Subcutaneous adipose tissue (tissue), 4 donors: ENCODE measurements around the gene FES. TPM values are rescaled to one million over a fixed set of nuclear protein-coding genes. Genes with fewer than 3 reads are reported as not detected.

Experiments
- total RNA-seq, 4 donors: library from RNA; depleted of rRNA; stranded (reverse); fragments of >200 nt; gene quantifications; one replicate each; pipeline ENCODE4 v1.1.0, GENCODE V29; 2016
- TF ChIP-seq, protein P1 (sequence below): fragments of 450-650 bp; IDR thresholded peaks from one replicate; pipeline ENCODE4 v1.5.1; 2016; ENCODE audit warnings: low read depth, mild to moderate bottlenecking, control low read depth, antibody characterized with exemption, moderate library complexity

Gene FES
- total RNA-seq, result 10 to 100 TPM; 37.5 to 85.2 (median 75.8) TPM

DNA sequence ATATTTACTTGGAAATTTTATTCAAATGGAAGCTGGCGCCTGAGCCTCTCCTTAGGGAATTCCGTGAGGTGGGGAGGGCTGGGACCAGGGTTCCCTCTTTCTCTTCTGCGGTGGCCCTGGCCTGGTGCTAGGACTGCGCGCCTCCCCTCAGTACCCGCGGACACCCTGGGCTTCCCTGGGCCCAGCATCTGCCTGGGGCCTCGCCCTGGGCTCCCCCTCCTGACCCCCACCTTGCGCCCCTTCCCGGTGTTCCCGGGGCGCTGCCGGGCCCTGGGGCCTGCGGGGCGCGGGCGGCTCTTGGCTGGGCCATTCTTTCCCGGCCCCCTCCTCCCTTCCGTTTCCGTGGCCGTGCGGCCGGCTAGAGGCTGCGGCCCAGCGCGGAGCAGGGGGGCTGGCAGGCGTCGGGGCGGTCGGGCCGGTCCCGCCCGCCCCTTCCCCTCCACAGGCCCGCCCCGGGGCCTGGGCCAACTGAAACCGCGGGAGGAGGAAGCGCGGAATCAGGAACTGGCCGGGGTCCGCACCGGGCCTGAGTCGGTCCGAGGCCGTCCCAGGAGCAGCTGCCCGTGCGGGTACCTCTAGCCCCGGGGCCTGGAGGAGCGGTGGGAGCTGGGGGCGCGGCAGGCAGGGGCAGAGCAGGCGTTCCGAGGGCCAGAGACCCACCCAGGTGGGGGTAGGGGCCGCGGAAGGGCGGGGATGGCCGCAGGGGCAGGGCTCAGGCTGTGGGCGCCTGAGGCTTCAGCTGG lies at the start of gene FES:
Gene FES (plus strand): TSS at position 529 of the 743 bp plus-strand sequence. CDS start 542 bp downstream, outside the sequence.
- TF ChIP-seq, protein P1, sequence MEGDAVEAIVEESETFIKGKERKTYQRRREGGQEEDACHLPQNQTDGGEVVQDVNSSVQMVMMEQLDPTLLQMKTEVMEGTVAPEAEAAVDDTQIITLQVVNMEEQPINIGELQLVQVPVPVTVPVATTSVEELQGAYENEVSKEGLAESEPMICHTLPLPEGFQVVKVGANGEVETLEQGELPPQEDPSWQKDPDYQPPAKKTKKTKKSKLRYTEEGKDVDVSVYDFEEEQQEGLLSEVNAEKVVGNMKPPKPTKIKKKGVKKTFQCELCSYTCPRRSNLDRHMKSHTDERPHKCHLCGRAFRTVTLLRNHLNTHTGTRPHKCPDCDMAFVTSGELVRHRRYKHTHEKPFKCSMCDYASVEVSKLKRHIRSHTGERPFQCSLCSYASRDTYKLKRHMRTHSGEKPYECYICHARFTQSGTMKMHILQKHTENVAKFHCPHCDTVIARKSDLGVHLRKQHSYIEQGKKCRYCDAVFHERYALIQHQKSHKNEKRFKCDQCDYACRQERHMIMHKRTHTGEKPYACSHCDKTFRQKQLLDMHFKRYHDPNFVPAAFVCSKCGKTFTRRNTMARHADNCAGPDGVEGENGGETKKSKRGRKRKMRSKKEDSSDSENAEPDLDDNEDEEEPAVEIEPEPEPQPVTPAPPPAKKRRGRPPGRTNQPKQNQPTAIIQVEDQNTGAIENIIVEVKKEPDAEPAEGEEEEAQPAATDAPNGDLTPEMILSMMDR, result no peak

DNA sequence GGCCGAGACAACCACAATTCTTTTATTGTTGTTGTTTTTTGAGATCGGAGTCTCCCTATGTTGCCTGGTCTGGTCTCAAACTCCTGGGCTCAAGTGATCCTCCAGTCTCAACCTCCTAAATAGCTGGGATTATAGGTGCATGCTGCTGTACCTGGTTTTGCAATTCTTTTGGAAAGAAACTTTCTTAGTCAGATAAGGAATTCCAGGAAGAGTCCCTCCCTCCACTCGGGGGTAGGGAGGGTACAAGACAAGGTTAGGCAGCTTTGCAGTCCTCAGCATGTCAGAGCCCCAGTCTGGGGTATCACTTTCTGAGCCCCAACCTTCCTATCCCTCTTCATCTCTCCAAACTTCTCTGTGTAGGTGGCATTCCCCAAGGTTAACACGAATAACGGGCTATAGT lies 49.7 kb upstream of the FES start:
- TF ChIP-seq, protein P1, result no peak

DNA sequence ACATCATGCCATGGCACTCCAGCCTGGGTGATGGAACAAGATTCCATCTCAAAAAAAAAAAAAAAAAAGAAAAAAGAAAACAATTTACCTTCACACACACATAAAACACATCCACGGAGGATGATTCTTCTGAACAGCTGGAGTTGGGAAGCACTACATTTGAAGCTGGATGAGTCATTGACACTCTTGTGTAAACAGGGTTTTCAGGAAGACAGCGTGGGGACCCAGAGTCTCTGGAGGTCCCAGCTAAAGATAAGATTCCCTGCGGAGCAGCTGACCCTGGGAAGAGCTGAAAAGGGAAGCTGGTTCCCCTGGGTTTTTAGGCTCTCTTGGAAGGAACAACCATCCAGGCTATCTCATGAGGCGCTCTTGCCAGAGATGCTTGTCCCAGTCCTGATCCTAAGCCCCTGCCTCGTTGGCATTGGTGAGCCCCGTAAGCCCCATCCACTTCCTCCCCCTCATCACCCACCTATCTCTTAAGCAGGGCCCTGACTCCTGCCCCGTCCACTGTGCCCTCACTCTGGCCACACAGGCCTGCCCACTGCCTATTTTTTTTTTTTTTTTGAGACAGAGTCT lies 47.9 kb upstream of the FES start:
- TF ChIP-seq, protein P1, result no peak

DNA sequence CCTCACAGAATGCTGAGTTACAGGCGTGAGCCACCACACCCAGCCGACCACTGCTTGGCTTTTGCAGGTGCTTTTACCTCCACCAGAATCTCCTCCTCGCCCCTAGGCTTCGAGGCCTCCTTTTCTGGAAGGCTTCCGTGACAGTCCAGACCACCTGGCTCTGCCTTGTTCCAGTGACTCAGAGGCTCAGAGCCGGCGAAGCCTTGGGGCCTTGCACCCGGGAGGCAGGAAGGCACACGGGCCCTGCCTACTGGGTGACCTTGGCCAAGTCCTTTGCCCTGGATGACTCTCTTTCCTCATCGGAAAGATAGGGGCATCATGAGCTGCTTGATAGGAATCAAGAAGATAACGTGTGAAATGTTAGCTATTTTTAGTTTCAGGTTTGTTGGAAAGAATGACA lies 47.2 kb upstream of the FES start:
- TF ChIP-seq, protein P1, result no peak

DNA sequence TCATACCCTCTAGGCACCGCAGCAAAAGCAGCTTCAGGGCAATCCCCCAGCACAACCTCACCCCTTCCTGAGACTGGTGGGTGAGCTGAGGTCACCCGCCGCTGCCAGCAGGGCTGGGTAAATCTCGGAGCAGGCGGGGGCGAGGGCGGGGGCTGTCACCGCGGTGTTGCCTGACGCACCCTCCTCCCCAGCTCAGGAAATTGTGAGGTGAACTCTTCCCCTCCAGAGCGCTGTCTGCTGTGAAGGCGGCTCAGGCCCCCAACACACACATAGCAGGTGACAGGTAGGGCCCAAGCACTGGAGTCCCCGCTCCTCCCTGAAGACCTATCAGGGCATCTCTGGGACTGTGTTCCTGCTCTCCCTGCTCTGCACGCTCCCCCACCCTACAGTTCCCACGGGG lies 46.2 kb upstream of the FES start:
- TF ChIP-seq, protein P1, result no peak

DNA sequence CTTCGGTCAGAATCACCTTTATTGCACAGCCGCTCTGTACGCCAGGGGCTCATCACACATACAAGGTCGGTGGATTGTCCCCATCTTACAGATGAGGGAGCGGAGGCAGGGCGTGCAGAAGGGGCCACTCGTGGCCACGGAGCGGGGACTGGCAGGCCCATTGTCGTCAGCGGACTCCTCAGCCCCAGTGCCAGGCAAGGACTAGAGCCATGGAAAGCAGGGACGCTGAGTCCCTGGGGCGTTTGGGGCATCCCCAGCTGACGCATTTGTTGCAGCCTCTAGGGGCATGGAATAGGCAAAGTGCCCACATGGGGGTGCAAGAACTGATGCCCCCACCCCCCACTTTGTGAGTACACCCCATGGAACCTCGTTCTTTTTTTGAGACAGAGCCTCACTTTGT lies 45.8 kb upstream of the FES start:
- TF ChIP-seq, protein P1, result no peak

DNA sequence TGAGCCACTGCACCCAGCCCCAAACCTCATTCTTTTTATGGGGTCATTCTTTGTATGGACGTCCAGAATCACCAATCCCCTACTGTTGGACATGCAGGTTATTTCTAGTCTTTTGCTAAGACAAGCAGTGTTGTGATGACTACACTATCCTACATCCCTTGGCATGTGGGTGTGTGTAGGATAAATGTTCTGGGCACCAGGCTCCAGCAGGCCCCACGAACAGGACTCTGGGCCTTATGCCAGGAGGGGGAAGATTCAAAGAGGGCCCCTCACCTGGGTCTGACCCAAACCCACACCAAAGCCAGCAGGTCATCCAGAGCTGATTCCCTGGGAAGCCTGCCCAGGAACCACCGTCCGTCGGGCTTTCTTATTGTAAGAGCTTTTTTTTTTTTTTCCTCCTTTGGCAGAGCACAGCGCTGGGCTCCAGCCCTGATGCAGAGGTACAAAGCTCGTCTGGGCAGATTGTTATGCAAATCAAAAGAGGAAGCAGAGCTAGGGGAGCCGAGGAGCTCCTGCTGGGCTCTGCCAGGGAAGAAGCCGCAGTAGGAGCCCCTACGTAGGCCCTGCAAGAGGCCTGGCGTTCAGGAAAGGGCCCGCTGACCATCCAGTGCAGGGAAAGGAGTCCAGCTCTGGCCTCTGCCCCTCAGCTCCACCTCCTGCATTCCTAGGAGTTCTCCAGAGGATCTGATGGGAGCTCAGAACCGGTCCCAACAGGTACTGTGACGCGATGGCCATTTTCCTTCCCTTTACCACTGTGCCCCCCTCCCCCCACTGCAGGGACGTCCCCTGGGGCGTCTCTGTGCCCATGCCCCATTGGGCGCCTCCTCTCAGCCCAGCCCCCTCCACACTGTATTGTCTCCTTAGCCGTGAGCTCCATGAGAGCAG lies 44.9 kb upstream of the FES start:
- TF ChIP-seq, protein P1, result no peak
